ENCODE data around the gene SOCS2.
"Not testable (repeated sequence)": the region's sequence is repeated elsewhere in the genome, so short reads cannot be mapped to it uniquely, and the experiment has no call there.

The SOCS2 gene

GRCh38 chr12:93594766-93595311, 22.4 kb downstream of the SOCS2 start:
- no peak for DNase-seq

GRCh38 chr12:93595351-93595750, 22.9 kb downstream of the SOCS2 start:
- no peak for DNase-seq

GRCh38 chr12:93597608-93598007, 25.1 kb downstream of the SOCS2 start:
- DNase-seq, result no peak

GRCh38 chr12:93599192-93599591, 26.7 kb downstream of the SOCS2 start:
- DNase-seq, result no peak

GRCh38 chr12:93601591-93601990, 29.1 kb downstream of the SOCS2 start:
- no peak for DNase-seq

- no peak for DNase-seq
Observed at GRCh38 chr12:93602897-93603668, 30.6 kb downstream of the SOCS2 start.

GRCh38 chr12:93603762-93604161, 31.3 kb downstream of the SOCS2 start:
- no peak for DNase-seq

GRCh38 chr12:93608313-93608712, 35.8 kb downstream of the SOCS2 start:
- DNase-seq, result no peak

GRCh38 chr12:93609281-93610192, 37.1 kb downstream of the SOCS2 start:
- no peak for DNase-seq

- DNase-seq, result no peak
Observed at GRCh38 chr12:93612776-93613175, 40.3 kb downstream of the SOCS2 start.

GRCh38 chr12:93614917-93615596, 42.6 kb downstream of the SOCS2 start:
- no peak for DNase-seq

- no peak for DNase-seq
Observed at GRCh38 chr12:93616584-93617101, 44.2 kb downstream of the SOCS2 start.

GRCh38 chr12:93618891-93619410, 46.5 kb downstream of the SOCS2 start:
- no peak for DNase-seq

GRCh38 chr12:93621986-93622385, 49.5 kb downstream of the SOCS2 start:
- DNase-seq, result no peak

- DNase-seq, result no peak
Observed at GRCh38 chr12:93622485-93622884, 50.0 kb downstream of the SOCS2 start.

GRCh38 chr12:93624595-93625294, 52.3 kb downstream of the SOCS2 start:
- DNase-seq, result no peak

GRCh38 chr12:93625295-93625645, 52.8 kb downstream of the SOCS2 start:
- not testable (repeated sequence) for DNase-seq

GRCh38 chr12:93626160-93626559, 53.7 kb downstream of the SOCS2 start:
- DNase-seq, result no peak

Data from CD4-positive, alpha-beta T cell treated with Interleukin-1 beta for 1 hour (primary cell).